IMR-90 (cell line): ENCODE data around the gene NAV2. TPM values are rescaled to one million over a fixed set of nuclear protein-coding genes. Genes with fewer than 3 reads are reported as not detected.

Experiments used
- ATAC-seq: fragments of 200-7000 bp; cut with Tn5 transposase; 2 replicates; pipeline ENCODE4 v1.9.1; 2020; ENCODE audit warnings: low read depth, mild to moderate bottlenecking, moderate library complexity
- BruUV-seq: library from RNA; stranded (reverse); fragments of 400-500 nt; replicated peaks from 2 replicates; lab custom pipeline; 2021; lab: Mats Ljungman, UMichigan
- CTCF ChIA-PET: fragments of 300-600 bp; formaldehyde crosslinking; extraction: SDS; loops from one replicate; lab custom pipeline; 2021; ENCODE audit warnings: antibody characterized with exemption; lab: Yijun Ruan, JAX
- POLR2A ChIA-PET: fragments of 300-600 bp; sonication (Branson Sonifier 250); formaldehyde crosslinking; loops from one replicate; lab custom pipeline; 2022; ENCODE audit warnings: antibody characterized with exemption; ENCODE audit not compliant: unreplicated experiment; lab: Charles Lee
- DNase-seq: peaks from one replicate; pipeline ENCODE4 v3.0.0; 2013
- H2AFZ ChIP-seq: replicated peaks from 2 replicates; pipeline ENCODE3; 2013; ENCODE audit warnings: low read length, mild to moderate bottlenecking; ENCODE audit not compliant: poor library complexity
- H2AK5ac ChIP-seq: 2 replicates; pipeline ENCODE4 v1.6.1; 2013; ENCODE audit warnings: low read depth, low read length, inconsistent platforms
- H2AK9ac ChIP-seq: replicated peaks from 2 replicates; pipeline ENCODE3; 2013; ENCODE audit warnings: mild to moderate bottlenecking, low read depth, low read length, moderate library complexity; ENCODE audit not compliant: poor library complexity
- H2BK120ac ChIP-seq: 2 replicates; pipeline ENCODE4 v1.6.1; 2013; ENCODE audit warnings: low read depth, low read length, inconsistent platforms
- H2BK15ac ChIP-seq: 3 replicates; pipeline ENCODE4 v1.6.1; 2013; ENCODE audit warnings: low read depth, low read length, inconsistent platforms
- H2BK20ac ChIP-seq: 2 replicates; pipeline ENCODE4 v1.6.1; 2013; ENCODE audit warnings: low read depth, mild to moderate bottlenecking, inconsistent platforms, low read length, moderate library complexity
- H2BK5ac ChIP-seq: 2 replicates; pipeline ENCODE4 v1.6.1; 2013; ENCODE audit warnings: mild to moderate bottlenecking, low read depth, low read length, inconsistent platforms; ENCODE audit not compliant: poor library complexity, severe bottlenecking
- H3K14ac ChIP-seq: replicated peaks from 2 replicates; pipeline ENCODE4 v1.6.1; 2013; ENCODE audit warnings: low read depth, low read length, inconsistent platforms
- H3K18ac ChIP-seq: 2 replicates; pipeline ENCODE4 v1.6.1; 2013; ENCODE audit warnings: low read depth, low read length, control low read depth
- H3K23ac ChIP-seq: 2 replicates; pipeline ENCODE4 v1.6.1; 2013; ENCODE audit warnings: low read depth, low read length, inconsistent platforms
- H3K27ac ChIP-seq: 2 replicates; pipeline ENCODE4 v1.5.1; 2013; ENCODE audit warnings: mild to moderate bottlenecking, control low read depth, low read length; ENCODE audit not compliant: insufficient read depth
- H3K27me3 ChIP-seq: 2 replicates; pipeline ENCODE4 v1.6.1; 2013; ENCODE audit warnings: low read length; ENCODE audit not compliant: control insufficient read depth, insufficient read depth
- H3K36me3 ChIP-seq: 2 replicates; pipeline ENCODE4 v1.6.1; 2013; ENCODE audit warnings: low read length, mixed read lengths; ENCODE audit not compliant: control insufficient read depth, insufficient read depth
- H3K4ac ChIP-seq: 2 replicates; pipeline ENCODE4 v1.6.1; 2013; ENCODE audit warnings: low read depth, low read length, inconsistent platforms
- H3K4me1 ChIP-seq: 2 replicates; pipeline ENCODE4 v1.6.1; 2013; ENCODE audit warnings: low read length, mixed read lengths; ENCODE audit not compliant: control insufficient read depth, insufficient read depth
- H3K4me2 ChIP-seq: 2 replicates; pipeline ENCODE4 v1.6.1; 2013; ENCODE audit warnings: low read depth, mild to moderate bottlenecking, control low read depth, low read length, moderate library complexity
- H3K4me3 ChIP-seq: 2 replicates; pipeline ENCODE4 v1.5.1; 2013; ENCODE audit warnings: low read depth, mild to moderate bottlenecking, control low read depth, low read length, moderate library complexity; ENCODE audit not compliant: insufficient read depth
- H3K56ac ChIP-seq: 2 replicates; pipeline ENCODE4 v1.6.1; 2013; ENCODE audit warnings: low read length, inconsistent platforms; ENCODE audit not compliant: insufficient read depth; ENCODE audit errors: extremely low read depth
- H3K79me1 ChIP-seq, 2 experiments: 2 replicates each; pipeline ENCODE4 v1.6.1; 2013; ENCODE audit warnings: low read length in 2 of 2, inconsistent platforms in 1 of 2, low read depth in 1 of 2
- H3K9ac ChIP-seq: 2 replicates; pipeline ENCODE4 v1.6.1; 2013; ENCODE audit warnings: low read depth, low read length, control low read depth
- H3K9me1 ChIP-seq: 2 replicates; pipeline ENCODE4 v1.6.1; 2013; ENCODE audit warnings: low read length, inconsistent platforms; ENCODE audit not compliant: insufficient read depth
- H3K9me3 ChIP-seq: 2 replicates; pipeline ENCODE4 v1.6.1; 2013; ENCODE audit warnings: low read length; ENCODE audit not compliant: control insufficient read depth, insufficient read depth
- H4K20me1 ChIP-seq: 2 replicates; pipeline ENCODE4 v1.6.1; 2013; ENCODE audit warnings: low read length, inconsistent platforms; ENCODE audit not compliant: insufficient read depth
- H4K5ac ChIP-seq: 2 replicates; pipeline ENCODE4 v1.6.1; 2013; ENCODE audit warnings: mild to moderate bottlenecking, low read depth, low read length, control low read depth
- H4K8ac ChIP-seq, 2 experiments: 2 replicates each; pipeline ENCODE4 v1.6.1; 2013; ENCODE audit warnings: low read depth in 2 of 2, low read length in 2 of 2, control low read depth in 1 of 2, inconsistent platforms in 1 of 2
- H4K91ac ChIP-seq: 2 replicates; pipeline ENCODE4 v1.6.1; 2013; ENCODE audit warnings: low read depth, low read length, inconsistent platforms; ENCODE audit not compliant: insufficient read depth
- BHLHE40 ChIP-seq: fragments of 150-350 bp; IDR thresholded peaks from 2 replicates; pipeline ENCODE4 v1.6.1; 2016; ENCODE audit warnings: mild to moderate bottlenecking, low read depth, low read length
- CEBPB ChIP-seq: IDR thresholded peaks from 2 replicates; pipeline ENCODE4 v1.6.1; 2012; ENCODE audit warnings: low read depth, low read length, improper control_type of control experiment
- CHD1 ChIP-seq: IDR thresholded peaks from 2 replicates; pipeline ENCODE4 v1.6.1; 2012; ENCODE audit warnings: low read depth, low read length, improper control_type of control experiment
- FOS ChIP-seq: fragments of 150-350 bp; IDR thresholded peaks from 2 replicates; pipeline ENCODE4 v1.6.1; 2016; ENCODE audit warnings: low read depth, low read length
- MAFK ChIP-seq: IDR thresholded peaks from 2 replicates; pipeline ENCODE4 v1.6.1; 2012; ENCODE audit warnings: low read depth, low read length, improper control_type of control experiment
- MAZ ChIP-seq: IDR thresholded peaks from 2 replicates; pipeline ENCODE4 v1.6.1; 2012; ENCODE audit warnings: low read depth, mild to moderate bottlenecking, low read length, improper control_type of control experiment, moderate library complexity, borderline replicate concordance
- MXI1 ChIP-seq: IDR thresholded peaks from 2 replicates; pipeline ENCODE4 v1.6.1; 2012; ENCODE audit warnings: low read depth, mild to moderate bottlenecking, low read length, moderate library complexity, borderline replicate concordance
- NFE2L2 ChIP-seq: fragments of 150-350 bp; IDR thresholded peaks from 2 replicates; pipeline ENCODE4 v1.6.1; 2016; ENCODE audit warnings: low read depth, mild to moderate bottlenecking, low read length
- POLR2A ChIP-seq: IDR thresholded peaks from 2 replicates; pipeline ENCODE4 v1.6.1; 2012; ENCODE audit warnings: mild to moderate bottlenecking, low read depth, low read length
- RAD21 ChIP-seq: IDR thresholded peaks from 2 replicates; pipeline ENCODE4 v1.6.1; 2012; ENCODE audit warnings: low read length, improper control_type of control experiment
- RCOR1 ChIP-seq: IDR thresholded peaks from 2 replicates; pipeline ENCODE4 v1.6.1; 2012; ENCODE audit warnings: mild to moderate bottlenecking, low read length, improper control_type of control experiment; ENCODE audit not compliant: insufficient replicate concordance
- RFX5 ChIP-seq: IDR thresholded peaks from 2 replicates; pipeline ENCODE4 v1.8.0; 2012; ENCODE audit warnings: low read depth, mild to moderate bottlenecking, low read length, moderate library complexity
- SMC3 ChIP-seq: fragments of 150-350 bp; IDR thresholded peaks from 2 replicates; pipeline ENCODE4 v1.6.1; 2016; ENCODE audit warnings: low read depth, mild to moderate bottlenecking, antibody characterized with exemption, low read length, moderate library complexity
- WGBS, 2 experiments: methylation state at CpG; one replicate each; pipeline versions ENCODE4 v1.1.5 to v1.1.7; 2013; ENCODE audit warnings: missing lambda C conversion rate in 2 of 2; ENCODE audit not compliant: insufficient read length in 1 of 2; ENCODE audit errors: extremely low coverage in 2 of 2; 5-methylcytosine and 5-hydroxymethylcytosine counted together
- dilution Hi-C: fragments of 300-500 bp; cut with HindIII; formaldehyde crosslinking; loops from one replicate; pipeline ENCODE4 v1.14.3; 2018; ENCODE audit warnings: low sequenced_read_pairs; ENCODE audit not compliant: unreplicated experiment
- in situ Hi-C: fragments of 300-500 bp; cut with MboI; formaldehyde crosslinking; loops from 3 replicates; pipeline ENCODE4 v1.14.3; 2019; ENCODE audit warnings: low sequenced_read_pairs, inconsistent platforms, mixed read lengths
- intact Hi-C: fragments of 100-400 bp; cut with micrococcal nuclease; formaldehyde crosslinking; loops from 2 replicates; pipeline ENCODE4 v1.10.0; 2022
- polyA plus RNA-seq, 3 experiments: library from polyadenylated mRNA; depleted of rRNA; stranded (reverse); fragments of >200 nt; gene quantifications; 2 replicates each; pipeline ENCODE4 v1.2.3, GENCODE V29; 2012; ENCODE audit warnings: low replicate concordance in 1 of 3
- total RNA-seq: library from RNA; depleted of rRNA; stranded (reverse); fragments of >200 nt; gene quantifications from 2 replicates; pipeline ENCODE4 v1.2.3, GENCODE V29; 2012
- TF ChIP-seq, protein P1 (sequence below): conservative IDR thresholded peaks from 2 replicates; pipeline ENCODE4 v1.5.1; 2012; ENCODE audit warnings: mild to moderate bottlenecking, low read depth, low read length, improper control_type of control experiment
- TF ChIP-seq, protein P2 (sequence below): fragments of 150-350 bp; IDR thresholded peaks from 2 replicates; pipeline ENCODE4 v1.6.1; 2016; ENCODE audit warnings: low read depth, mild to moderate bottlenecking, low read length, moderate library complexity, borderline replicate concordance
- TF ChIP-seq, protein P3 (sequence below): fragments of 150-350 bp; IDR thresholded peaks from 2 replicates; pipeline ENCODE4 v1.6.1; 2017; ENCODE audit warnings: mild to moderate bottlenecking, antibody characterized with exemption, low read length, low read depth

NAV2 gene
- total and polyA plus RNA-seq, 2 of the 4 experiments (the other 2 are of a cell fraction): 4.5 to 12.6 TPM

DNA sequence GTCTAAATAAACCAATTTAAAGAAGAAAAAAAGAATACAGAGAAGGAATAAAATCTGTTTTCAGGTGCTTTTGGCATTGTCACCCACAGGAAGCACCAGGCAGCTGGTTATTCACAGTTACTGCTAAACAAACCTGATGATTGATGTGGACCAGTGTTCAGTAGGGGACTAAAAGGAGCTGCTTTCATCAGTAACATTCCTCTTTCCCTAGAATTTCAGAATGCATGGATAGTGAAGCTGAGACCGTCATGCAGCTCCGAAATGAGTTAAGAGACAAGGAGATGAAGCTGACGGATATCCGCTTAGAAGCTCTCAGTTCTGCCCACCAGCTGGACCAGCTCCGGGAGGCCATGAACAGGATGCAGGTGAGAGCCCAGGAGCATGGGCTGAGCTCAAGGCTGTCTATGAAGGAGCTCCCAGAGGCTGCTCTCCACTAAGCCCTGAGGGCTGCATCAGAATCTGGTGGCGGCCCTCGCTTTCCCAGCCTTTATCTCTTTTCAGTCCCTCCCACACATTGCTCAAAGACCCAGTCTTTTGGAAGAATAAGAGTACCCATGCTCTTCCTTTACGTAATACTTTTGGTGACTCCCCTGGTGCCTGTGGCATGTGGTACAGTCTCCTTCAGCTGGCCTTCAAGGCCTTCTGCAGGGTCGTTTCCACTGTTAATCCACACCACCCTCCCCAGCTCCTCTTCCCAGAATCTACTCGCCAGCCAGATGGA lies 378.2 kb downstream of the NAV2 start:
- no peak overlapping the region for H3K4me3 ChIP-seq
- H2BK5ac ChIP-seq: no peak overlapping the region
- H3K27me3 ChIP-seq: no peaks in the 10 kb centered on the region
- no peak overlapping the region for H4K8ac ChIP-seq
- ChIA-PET POLR2A (no interaction called here), CTCF (interaction anchor here (0.9 kb wide), 1 partner anchor 13 kb away, joined by 4 read pairs; no protein-coding TSS in a partner anchor)
- ATAC-seq (no peak), DNase-seq (no peak)
- intact Hi-C loops (no loop called here), dilution Hi-C loops (no loop called here), in situ Hi-C loops (no loop called here)
- no peak overlapping the region for H3K9ac ChIP-seq
- no peaks in the 10 kb centered on the region for H3K9me3 ChIP-seq
- H2AK9ac ChIP-seq: no peak overlapping the region
- no peak overlapping the region for H3K14ac ChIP-seq
- no peaks in the 10 kb centered on the region; the same call in 1 of the 2 replicates for H3K9me1 ChIP-seq
- H2BK20ac ChIP-seq: no peak overlapping the region
- H3K4me1 ChIP-seq: peaks cover 9% of the 10 kb centered on the region
- no peak overlapping the region for H2BK120ac ChIP-seq
- no peak overlapping the region for H4K91ac ChIP-seq
- H3K4me2 ChIP-seq: no peak overlapping the region
- H4K5ac ChIP-seq: no peak overlapping the region
- H3K56ac ChIP-seq: no peak overlapping the region
- H3K27ac ChIP-seq: no peak overlapping the region
- no peak overlapping the region for H3K18ac ChIP-seq
- peaks cover 40% of the 10 kb centered on the region for H3K36me3 ChIP-seq
- H3K79me1 ChIP-seq: no peaks in the 10 kb centered on the region
- no peak overlapping the region for H3K23ac ChIP-seq
- BruUV-seq: no TSS peak
- no peak overlapping the region for H2AFZ ChIP-seq
- no peak overlapping the region for H2AK5ac ChIP-seq
- no peak overlapping the region for H3K4ac ChIP-seq
- H4K20me1 ChIP-seq: no peaks in the 10 kb centered on the region
- TF ChIP-seq NFE2L2 (no peak), CEBPB (no peak), SMC3 (no peak), RFX5 (no peak), RCOR1 (no peak), FOS (no peak), MAFK (no peak), BHLHE40 (no peak), CHD1 (no peak), MXI1 (no peak), RAD21 (no peak), POLR2A (no peak), MAZ (no peak)
- TF ChIP-seq, protein P1, sequence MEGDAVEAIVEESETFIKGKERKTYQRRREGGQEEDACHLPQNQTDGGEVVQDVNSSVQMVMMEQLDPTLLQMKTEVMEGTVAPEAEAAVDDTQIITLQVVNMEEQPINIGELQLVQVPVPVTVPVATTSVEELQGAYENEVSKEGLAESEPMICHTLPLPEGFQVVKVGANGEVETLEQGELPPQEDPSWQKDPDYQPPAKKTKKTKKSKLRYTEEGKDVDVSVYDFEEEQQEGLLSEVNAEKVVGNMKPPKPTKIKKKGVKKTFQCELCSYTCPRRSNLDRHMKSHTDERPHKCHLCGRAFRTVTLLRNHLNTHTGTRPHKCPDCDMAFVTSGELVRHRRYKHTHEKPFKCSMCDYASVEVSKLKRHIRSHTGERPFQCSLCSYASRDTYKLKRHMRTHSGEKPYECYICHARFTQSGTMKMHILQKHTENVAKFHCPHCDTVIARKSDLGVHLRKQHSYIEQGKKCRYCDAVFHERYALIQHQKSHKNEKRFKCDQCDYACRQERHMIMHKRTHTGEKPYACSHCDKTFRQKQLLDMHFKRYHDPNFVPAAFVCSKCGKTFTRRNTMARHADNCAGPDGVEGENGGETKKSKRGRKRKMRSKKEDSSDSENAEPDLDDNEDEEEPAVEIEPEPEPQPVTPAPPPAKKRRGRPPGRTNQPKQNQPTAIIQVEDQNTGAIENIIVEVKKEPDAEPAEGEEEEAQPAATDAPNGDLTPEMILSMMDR: no peak
- TF ChIP-seq, protein P2, sequence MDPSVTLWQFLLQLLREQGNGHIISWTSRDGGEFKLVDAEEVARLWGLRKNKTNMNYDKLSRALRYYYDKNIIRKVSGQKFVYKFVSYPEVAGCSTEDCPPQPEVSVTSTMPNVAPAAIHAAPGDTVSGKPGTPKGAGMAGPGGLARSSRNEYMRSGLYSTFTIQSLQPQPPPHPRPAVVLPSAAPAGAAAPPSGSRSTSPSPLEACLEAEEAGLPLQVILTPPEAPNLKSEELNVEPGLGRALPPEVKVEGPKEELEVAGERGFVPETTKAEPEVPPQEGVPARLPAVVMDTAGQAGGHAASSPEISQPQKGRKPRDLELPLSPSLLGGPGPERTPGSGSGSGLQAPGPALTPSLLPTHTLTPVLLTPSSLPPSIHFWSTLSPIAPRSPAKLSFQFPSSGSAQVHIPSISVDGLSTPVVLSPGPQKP: no peak
- TF ChIP-seq, protein P3, sequence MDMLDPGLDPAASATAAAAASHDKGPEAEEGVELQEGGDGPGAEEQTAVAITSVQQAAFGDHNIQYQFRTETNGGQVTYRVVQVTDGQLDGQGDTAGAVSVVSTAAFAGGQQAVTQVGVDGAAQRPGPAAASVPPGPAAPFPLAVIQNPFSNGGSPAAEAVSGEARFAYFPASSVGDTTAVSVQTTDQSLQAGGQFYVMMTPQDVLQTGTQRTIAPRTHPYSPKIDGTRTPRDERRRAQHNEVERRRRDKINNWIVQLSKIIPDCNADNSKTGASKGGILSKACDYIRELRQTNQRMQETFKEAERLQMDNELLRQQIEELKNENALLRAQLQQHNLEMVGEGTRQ: no peak
- no peak overlapping the region for H2BK15ac ChIP-seq
- WGBS, 2 experiments: 92% methylated on average over 8 of the region's 10 CpGs; no CpG with 5 or more reads in 1 of the 2 experiments
